NB4 (cell line): ENCODE measurements around the gene DNAJA3.

Experiments
- DNase-seq: peaks from one replicate; pipeline ENCODE4 v3.0.0; 2010; ENCODE audit warnings: low read depth
- H3K4me3 ChIP-seq: one replicate; pipeline ENCODE4 v1.5.1; 2011; ENCODE audit warnings: mild to moderate bottlenecking, low read depth, low read length, moderate library complexity
- MYC ChIP-seq: IDR thresholded peaks from 2 replicates; pipeline ENCODE4 v1.6.1; 2011; ENCODE audit warnings: low read depth, low read length
- POLR2A ChIP-seq: IDR thresholded peaks from 2 replicates; pipeline ENCODE4 v1.6.1; 2011; ENCODE audit warnings: mild to moderate bottlenecking; ENCODE audit not compliant: insufficient read length; ENCODE audit errors: extremely low read depth
- TF ChIP-seq, protein P1 (sequence below): IDR thresholded peaks from one replicate; pipeline ENCODE4 v1.5.1; 2012; ENCODE audit warnings: low read depth, low read length
- TF ChIP-seq, protein P2 (sequence below): IDR thresholded peaks from 2 replicates; pipeline ENCODE4 v1.6.1; 2011; ENCODE audit warnings: low read depth, low read length

DNAJA3 gene

DNA sequence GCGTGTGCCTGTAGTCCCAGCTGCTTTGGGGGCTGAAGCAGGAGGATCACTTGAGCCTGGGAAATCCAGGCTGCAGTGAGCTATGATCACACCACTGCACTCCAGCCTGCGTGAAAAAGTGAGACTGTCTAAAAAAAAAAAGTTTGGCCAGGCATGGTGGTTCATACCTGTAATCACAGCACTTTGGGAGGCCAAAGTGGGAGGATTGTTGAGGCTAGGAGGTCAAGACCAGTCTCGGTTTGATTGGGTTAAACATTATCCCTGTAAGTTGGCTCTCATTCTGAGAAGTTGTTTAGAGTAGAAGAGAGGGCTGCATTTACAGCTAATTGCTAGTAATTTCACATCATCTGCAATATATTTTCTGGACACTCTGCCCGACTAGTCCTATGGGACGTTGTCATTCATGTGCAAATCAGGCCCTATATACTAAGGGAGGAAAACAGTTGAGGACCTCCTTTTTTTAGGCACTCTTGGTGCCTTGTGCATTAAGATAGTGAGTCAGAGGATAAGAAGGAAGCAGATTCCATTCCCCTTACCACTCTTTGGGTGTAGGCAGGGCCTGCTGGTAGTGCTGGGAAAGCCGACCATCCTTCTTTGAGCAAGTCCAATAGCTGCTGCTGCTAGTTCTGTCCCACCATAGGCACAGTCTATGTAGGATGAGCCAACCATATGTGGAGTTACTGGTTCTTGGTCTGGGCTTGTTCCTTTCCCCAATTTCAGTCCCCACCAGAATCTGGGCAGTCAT, 69.2 kb downstream of the DNAJA3 start:
- no peak overlapping the region for H3K4me3 ChIP-seq
- DNase-seq, result no peak
- no peak for TF ChIP-seq POLR2A
- TF ChIP-seq, protein P1, sequence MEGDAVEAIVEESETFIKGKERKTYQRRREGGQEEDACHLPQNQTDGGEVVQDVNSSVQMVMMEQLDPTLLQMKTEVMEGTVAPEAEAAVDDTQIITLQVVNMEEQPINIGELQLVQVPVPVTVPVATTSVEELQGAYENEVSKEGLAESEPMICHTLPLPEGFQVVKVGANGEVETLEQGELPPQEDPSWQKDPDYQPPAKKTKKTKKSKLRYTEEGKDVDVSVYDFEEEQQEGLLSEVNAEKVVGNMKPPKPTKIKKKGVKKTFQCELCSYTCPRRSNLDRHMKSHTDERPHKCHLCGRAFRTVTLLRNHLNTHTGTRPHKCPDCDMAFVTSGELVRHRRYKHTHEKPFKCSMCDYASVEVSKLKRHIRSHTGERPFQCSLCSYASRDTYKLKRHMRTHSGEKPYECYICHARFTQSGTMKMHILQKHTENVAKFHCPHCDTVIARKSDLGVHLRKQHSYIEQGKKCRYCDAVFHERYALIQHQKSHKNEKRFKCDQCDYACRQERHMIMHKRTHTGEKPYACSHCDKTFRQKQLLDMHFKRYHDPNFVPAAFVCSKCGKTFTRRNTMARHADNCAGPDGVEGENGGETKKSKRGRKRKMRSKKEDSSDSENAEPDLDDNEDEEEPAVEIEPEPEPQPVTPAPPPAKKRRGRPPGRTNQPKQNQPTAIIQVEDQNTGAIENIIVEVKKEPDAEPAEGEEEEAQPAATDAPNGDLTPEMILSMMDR, result no peak
- TF ChIP-seq, protein P2, sequence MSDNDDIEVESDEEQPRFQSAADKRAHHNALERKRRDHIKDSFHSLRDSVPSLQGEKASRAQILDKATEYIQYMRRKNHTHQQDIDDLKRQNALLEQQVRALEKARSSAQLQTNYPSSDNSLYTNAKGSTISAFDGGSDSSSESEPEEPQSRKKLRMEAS, result no peak

DNA sequence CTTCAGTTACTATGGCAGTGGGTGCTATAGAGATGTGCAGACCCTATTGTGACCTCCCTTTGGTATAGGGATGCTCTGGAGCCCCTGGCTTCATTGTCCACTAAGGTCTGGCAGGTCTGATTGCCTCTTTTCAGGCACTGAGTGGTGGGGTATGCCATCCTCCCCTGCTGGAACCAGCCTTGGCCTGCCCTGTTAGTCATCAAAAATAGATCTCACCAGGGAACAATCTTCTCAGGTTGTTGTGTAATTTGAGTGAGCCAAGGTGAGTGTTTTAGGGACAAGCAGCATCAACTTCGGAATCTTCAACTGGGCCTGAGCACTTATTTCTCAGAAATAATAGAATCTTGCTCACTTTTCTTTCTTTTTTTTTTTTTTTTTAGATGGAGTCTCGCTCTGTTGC, 70.1 kb downstream of the DNAJA3 start:
- H3K4me3 ChIP-seq, result no peak overlapping the region
- TF ChIP-seq MYC, result no peak
- TF ChIP-seq, protein P1, result no peak
- TF ChIP-seq, protein P2, result no peak
- no peak for TF ChIP-seq POLR2A
- DNase-seq, result no peak

DNA sequence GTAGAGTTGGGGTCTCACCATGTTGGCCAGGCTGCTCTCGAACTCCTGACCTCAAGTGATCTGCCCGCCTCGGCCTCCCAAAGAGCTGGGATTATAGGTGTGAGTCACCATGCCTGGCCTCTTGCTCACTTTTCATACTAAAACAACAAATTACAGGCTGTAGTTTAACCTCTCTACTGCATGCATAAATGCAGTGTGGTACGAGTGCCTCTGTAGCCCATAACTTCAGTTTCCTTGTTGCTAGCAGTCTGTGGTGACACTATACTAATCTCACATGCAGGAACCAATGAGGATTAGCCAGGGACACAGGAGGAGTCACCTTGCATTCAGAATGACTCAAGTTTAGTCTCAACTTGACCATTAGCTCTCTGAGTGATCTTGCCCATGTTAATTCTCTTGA, 70.6 kb downstream of the DNAJA3 start:
- TF ChIP-seq, protein P1, result no peak
- TF ChIP-seq MYC (no peak), POLR2A (no peak)
- TF ChIP-seq, protein P2, result no peak

DNA sequence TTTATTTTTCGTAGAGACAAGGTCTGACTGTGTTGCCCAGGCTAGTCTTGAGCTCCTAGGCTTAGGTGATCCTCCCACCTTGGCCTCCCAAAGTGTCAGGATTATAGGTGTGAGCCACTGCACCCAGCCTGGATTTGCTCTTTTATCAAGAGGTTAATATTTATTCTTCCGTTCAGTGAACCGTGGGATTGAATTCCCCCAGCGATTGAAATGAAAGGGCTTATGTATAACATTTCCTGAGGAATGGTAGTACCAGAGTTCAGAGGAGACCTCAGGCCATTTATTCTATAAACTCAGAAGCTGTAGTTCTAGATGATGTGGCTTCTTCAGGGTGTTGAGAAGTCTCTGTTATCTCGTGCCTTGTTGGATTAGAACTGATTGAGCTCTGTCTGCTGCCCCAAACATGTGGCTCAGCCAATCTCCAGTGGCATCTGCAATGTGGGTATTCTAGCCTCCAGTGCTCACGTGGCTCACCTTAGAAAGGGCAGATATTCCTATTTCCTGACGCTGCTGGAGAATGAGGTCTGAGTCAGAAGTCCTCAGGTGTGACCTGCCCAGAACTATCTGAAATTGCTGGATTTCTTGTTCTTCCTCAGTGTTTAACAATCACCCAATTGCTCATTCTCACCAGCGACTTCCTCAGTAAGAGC, 73.0 kb downstream of the DNAJA3 start:
- TF ChIP-seq POLR2A (no peak), MYC (no peak)
- TF ChIP-seq, protein P1, result no peak
- TF ChIP-seq, protein P2, result no peak
- no peak for DNase-seq
- H3K4me3 ChIP-seq, result no peak overlapping the region

More for the DNA sequence above, 70.6 kb downstream of the DNAJA3 start:
- no peak for DNase-seq
- H3K4me3 ChIP-seq, result no peak overlapping the region

DNA sequence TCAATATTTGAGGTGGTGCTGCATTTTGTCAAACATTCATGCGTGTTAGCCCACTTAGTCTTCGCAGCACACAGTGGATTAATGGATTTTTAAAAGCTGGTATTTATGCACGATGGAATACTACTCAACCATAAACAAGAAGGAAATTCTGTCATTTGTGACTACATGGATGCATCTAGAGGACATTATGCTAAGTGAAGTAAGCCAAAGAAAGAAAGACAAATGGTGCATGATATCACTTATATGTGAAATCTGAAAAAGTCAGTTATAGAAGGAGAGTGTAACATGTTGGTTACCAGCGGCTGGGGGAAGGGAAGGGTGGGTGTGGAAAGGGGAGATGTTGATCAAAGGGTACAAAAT, 73.5 kb downstream of the DNAJA3 start:
- DNase-seq, result no peak
- TF ChIP-seq, protein P2, result no peak
- TF ChIP-seq POLR2A (no peak), MYC (no peak)
- TF ChIP-seq, protein P1, result no peak
- H3K4me3 ChIP-seq, result no peak overlapping the region
